SKM-1 (cell line): ENCODE measurements around the gene DDX50.
A peak's percentile ranks its signal among the peaks of the same experiment; 100 is the strongest.

Experiments
- DNase-seq: peaks from one replicate; lab custom pipeline; 2025; ENCODE audit not compliant: unreplicated experiment; lab: John Stamatoyannopoulos, UW

Gene DDX50

GRCh38 chr10:68981074-68981473, 80.0 kb downstream of the DDX50 start:
- no peak for DNase-seq

DNA sequence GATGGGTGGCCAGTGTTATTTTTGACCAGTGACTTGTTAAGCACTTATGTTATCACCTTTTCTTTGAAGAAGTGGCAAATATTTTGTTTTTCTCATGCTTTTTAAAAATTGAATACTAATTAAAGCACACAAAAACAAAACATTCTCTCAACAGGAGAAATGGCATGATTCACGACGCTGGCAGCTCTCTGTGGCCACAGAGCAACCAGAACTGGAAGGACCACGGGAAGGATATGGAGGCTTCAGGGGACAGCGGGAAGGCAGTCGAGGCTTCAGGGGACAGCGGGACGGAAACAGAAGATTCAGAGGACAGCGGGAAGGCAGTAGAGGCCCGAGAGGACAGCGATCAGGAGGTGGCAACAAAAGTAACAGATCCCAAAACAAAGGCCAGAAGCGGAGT, 81.3 kb downstream of the DDX50 start:
- no peak for DNase-seq

DNA sequence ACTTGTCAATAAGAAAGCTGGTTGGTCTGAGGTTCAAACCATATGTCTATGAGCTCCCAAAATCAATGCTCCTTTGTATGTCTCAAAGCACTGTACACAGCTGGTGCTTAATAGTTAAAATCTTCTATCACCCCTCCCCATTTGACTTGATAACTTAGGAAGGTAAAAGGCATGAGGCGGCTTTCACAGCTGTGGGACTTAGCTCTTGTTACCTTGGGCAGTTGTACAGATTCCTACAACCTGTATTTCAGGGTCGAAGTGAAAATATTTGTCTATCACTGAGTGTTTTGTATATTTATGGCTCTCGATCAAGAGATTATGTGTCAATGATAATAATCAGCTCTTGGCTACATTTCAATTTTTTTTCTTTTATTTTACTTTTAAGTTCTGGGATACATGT, 86.5 kb downstream of the DDX50 start:
- no peak for DNase-seq

DNA sequence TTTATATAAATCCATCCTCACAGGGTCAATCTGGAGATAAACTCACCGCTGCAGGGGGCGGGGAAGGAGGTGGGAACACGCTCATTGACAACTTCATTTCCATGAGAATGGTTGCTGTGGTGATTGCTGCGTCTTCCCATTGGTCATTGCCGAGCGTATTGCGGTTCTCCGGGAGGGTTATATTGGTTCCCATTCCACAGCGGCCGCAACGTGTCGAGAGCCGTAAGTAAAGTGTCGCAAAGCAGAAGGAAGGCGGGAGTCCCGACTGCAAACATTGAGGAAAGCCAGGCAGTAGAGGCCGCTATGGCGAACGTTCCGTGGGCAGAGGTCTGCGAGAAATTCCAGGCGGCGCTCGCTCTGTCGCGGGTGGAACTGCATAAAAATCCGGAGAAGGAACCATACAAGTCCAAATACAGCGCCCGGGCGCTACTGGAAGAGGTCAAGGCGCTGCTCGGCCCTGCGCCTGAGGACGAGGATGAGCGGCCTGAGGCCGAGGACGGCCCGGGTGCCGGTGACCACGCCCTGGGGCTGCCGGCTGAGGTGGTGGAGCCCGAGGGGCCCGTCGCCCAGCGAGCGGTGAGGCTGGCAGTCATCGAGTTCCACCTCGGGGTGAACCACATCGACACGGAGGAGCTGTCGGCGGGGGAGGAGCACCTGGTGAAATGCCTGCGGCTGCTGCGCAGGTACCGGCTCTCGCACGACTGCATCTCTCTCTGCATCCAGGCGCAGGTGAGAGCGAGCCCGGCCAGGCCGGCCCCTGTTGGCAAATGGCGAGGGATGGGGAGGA, 87.6 kb downstream of the DDX50 start, which contains the start of gene KIFBP:
Gene KIFBP, plus strand, starts transcription at position 274 of the 787 bp plus-strand sequence. Its CDS starts 30 bp downstream, at position 304.
- peak; percentile 99 for DNase-seq

DNA sequence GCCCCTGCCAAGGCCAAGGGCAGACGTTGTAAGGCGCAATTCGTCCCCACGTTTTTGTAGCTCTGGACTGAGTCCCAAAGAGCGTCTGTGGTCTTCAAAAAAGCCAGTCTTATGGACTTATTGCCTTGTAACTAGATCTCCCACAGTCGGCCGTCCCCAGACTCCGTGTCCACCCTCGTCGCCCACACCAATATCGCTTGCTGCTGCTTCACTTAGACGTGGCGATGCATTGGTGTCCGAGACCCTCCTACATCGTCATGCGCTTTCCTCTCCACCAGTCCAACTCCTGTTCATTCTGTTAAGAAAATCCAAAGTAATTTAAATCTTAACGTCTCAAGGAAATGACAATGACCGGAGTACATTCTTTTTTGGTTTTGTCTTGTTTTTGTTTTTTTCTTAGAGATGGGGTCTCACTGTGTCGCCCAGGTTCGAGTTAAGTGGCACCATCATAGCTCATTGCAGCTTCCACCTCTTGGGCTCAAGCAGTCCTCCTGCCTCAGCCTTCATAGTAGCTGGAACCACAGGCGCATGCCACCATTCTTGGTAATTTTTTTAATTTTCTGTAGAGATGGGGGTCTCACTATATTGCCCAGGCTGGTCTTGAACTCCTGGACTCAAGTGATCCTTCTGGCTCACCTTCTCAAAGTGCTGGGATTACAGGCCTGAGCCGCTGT, 88.3 kb downstream of the DDX50 start:
- no peak for DNase-seq

GRCh38 chr10:68992636-68993440, 91.7 kb downstream of the DDX50 start:
- no peak for DNase-seq
